GM10248 (cell line): ENCODE data around the gene HDAC4.

Experiments
- CTCF ChIA-PET: fragments of 300-600 bp; sonication (Branson Sonifier 250); formaldehyde crosslinking; extraction: SDS; loops from one replicate; lab custom pipeline; 2021; ENCODE audit warnings: antibody characterized with exemption; lab: Yijun Ruan, JAX
- POLR2A ChIA-PET: fragments of 350-650 bp; sonication (Branson Sonifier 250); formaldehyde crosslinking; extraction: SDS; loops from one replicate; lab custom pipeline; 2020; ENCODE audit warnings: antibody characterized with exemption; lab: Yijun Ruan, JAX
- DNase-seq: peaks from one replicate; pipeline ENCODE4 v3.0.0; 2012; ENCODE audit errors: extremely low spot score
- TF ChIP-seq, protein P1 (sequence below): IDR thresholded peaks from 2 replicates; pipeline ENCODE4 v1.5.1; 2012; ENCODE audit warnings: mild to moderate bottlenecking, low read depth; ENCODE audit errors: extremely low read depth, missing control alignments, control extremely low read depth

The HDAC4 gene

DNA sequence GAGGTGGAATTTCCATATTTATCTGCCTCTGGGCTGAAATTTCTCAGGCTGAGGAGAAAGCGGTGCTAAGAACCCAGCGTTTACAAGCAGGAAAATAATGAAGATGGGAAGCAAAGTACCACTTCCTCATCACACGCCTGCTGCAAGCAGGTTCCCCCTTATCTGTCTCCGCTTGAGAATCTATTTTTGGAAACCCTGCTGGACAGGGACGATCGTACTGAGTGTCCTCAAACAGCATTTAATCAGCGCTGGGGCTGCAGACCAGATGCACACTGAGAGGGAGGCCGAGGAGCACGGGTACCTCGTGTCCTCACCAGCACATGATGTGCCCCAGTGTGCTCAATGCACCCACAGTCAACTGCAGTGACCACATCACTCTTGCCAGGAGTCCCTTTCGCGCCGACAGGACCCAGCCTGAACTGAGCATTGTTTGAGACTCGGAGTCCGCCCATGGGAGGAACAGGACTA, 160.4 kb downstream of the HDAC4 start:
- ChIA-PET POLR2A (no interaction called here), CTCF (no interaction called here)
- DNase-seq = no peak

DNA sequence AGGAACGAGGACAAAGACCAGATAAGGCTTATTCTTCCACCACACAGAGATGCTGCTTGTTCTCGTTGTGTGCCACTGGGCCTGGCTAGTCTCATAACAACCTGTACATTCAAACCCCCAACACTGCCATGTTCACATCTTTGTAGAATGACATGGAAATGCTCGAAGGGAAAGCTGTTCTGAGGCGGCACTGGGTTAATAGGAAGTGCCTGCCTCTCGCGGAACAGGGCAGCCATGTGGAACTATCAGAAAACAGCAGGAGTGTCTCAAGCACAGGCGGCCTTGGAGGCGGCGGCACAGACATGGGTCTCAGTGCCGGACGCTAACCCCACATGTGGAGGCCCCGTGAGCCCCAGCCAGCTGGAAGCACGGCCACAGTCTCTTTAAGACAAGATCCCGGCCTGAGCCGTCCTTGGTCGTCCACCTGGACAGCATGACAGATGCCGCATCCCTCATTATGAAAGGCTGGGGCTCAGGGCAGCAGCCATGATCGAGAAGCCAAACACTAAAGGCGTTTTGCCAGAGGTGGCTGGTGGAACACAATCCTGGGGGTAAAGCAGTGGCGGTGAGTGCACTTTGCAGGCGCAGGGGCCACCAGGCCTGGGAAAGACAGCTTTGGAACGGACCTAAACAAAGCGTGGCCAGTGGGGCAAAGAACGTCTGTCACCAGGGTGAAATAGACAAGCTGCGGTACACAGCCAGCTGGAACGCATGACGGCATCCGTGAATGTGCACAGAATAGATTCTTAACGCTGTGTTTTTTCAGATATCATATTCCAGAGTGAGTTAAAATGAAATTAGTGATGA, 161.0 kb downstream of the HDAC4 start:
- no peak for DNase-seq
- ChIA-PET POLR2A (no interaction called here), CTCF (interaction anchor here (1.7 kb wide), 1 partner anchor 16 kb away, joined by 5 read pairs; no protein-coding TSS in a partner anchor)
- TF ChIP-seq, protein P1, sequence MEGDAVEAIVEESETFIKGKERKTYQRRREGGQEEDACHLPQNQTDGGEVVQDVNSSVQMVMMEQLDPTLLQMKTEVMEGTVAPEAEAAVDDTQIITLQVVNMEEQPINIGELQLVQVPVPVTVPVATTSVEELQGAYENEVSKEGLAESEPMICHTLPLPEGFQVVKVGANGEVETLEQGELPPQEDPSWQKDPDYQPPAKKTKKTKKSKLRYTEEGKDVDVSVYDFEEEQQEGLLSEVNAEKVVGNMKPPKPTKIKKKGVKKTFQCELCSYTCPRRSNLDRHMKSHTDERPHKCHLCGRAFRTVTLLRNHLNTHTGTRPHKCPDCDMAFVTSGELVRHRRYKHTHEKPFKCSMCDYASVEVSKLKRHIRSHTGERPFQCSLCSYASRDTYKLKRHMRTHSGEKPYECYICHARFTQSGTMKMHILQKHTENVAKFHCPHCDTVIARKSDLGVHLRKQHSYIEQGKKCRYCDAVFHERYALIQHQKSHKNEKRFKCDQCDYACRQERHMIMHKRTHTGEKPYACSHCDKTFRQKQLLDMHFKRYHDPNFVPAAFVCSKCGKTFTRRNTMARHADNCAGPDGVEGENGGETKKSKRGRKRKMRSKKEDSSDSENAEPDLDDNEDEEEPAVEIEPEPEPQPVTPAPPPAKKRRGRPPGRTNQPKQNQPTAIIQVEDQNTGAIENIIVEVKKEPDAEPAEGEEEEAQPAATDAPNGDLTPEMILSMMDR = no peak

More for the DNA sequence above, 160.4 kb downstream of the HDAC4 start:
- TF ChIP-seq, protein P1 = no peak

DNA sequence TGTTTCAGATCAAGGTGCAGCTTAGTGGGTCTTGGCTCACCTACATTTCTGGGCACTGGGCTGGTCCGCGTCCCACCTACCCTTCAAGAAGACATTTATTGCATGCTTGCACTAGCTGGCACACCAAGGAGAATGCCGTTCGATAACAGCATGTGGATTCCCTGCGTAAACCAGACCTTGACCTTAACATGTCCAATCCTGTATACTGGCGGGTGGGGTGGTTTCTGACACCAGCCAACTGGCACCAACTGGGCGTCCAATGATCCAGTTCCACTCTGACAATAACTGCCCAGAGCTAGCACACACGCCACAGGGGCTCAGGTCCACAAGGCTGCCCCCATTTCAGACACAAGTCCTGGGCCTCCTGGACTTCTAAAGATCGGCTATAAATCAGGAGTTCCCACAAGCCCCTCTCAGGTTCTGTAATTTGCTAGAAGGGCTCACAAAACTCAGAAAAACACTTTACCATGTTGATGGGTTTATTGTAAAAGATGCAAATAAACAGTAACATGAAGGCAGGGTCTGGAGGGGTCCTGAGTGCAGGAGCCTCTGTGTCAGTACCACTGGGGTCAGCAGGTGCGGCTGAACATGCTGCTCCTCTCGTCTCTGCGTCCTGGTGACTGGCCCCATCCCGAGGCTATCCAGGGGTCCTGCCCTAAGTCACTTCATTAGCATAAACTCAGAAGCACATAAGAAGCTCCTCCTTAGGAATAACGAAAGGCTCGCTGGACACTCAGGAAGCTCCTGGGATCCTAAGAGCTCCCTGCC, 161.8 kb downstream of the HDAC4 start:
- POLR2A ChIA-PET = no interaction called here
- no peak for DNase-seq
- CTCF ChIA-PET = interaction anchor here (1.7 kb wide), 1 partner anchor 17 kb away, joined by 5 read pairs; no protein-coding TSS in a partner anchor
- TF ChIP-seq, protein P1 = no peak

DNA sequence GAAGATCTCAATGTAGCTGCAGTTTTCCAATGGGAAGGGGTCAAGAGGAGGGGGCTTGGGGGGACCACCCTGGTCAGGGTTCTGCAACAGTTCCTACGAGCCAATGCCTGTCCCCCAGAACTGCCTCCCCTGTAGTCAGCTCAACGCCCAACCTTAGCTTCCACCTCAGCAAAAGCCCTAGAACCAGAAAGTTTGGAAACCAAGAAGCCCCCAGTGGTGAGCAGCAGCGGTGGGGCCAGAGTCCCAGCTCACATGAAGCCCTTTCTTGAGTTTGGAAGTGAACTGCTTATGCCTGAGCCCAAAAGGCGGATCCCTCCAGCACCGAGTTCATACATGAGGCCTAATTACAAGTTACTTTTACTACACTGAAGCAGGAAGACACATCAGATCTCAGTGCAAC, 162.4 kb downstream of the HDAC4 start:
- DNase-seq = no peak
- TF ChIP-seq, protein P1 = no peak
- POLR2A ChIA-PET = no interaction called here
- CTCF ChIA-PET = interaction anchor here (1.7 kb wide), 1 partner anchor 17 kb away, joined by 5 read pairs; no protein-coding TSS in a partner anchor

DNA sequence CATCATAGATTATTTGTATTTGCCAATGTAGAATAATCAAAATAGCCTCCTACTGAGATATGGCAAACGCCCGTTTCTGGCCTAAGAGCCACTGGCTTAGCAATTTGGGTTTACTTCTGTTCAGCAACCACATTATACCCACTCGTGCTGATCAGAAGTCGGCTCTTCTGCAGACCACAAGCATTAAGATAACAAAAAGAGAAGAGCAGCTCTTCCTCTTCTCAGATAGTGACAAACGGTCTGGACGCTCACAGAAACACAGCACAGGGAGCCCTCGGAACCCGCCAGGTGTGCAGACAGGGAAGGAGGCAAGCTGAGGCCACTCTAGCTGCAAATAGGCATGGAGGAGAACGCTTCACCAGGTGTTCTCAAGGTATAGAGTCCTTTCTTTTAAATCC, 164.0 kb downstream of the HDAC4 start:
- CTCF ChIA-PET = interaction anchor here (1.4 kb wide), 1 partner anchor 29 kb away, joined by 3 read pairs; no protein-coding TSS in a partner anchor
- POLR2A ChIA-PET = interaction anchor here (0.6 kb wide), 1 partner anchor 13 kb away, joined by 3 read pairs; no protein-coding TSS in a partner anchor
- TF ChIP-seq, protein P1 = no peak
- no peak for DNase-seq
